ENCODE data around the gene UQCRH.

Gene UQCRH

DNA sequence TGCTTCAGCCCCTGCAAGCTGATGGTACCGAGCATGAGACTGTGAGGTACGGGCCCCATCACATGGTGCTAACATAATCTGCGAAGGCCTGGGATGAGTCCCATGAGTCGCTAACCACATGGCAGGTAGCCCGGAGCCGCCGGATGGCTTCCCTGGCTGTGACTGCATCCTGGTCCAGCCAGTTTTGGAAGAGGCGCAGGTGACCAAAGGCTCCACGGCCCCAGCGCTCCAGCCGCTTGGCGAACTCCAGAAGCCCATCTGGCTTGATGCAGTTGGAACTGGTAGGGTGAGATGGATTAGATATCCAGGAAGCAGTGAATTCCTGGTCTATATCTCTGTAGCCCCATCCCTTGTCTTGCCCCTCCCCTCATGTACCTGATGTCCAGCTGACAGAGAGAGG, 24.7 kb upstream of the UQCRH start:
- no peak overlapping the region for H3K27ac ChIP-seq (ENCODE audit: extremely low read depth, low read depth, low read length)
- no peaks in the 10 kb centered on the region for H3K4me1 ChIP-seq (ENCODE audit: control insufficient read depth, insufficient read depth, low read length)
- TF ChIP-seq, protein P1, sequence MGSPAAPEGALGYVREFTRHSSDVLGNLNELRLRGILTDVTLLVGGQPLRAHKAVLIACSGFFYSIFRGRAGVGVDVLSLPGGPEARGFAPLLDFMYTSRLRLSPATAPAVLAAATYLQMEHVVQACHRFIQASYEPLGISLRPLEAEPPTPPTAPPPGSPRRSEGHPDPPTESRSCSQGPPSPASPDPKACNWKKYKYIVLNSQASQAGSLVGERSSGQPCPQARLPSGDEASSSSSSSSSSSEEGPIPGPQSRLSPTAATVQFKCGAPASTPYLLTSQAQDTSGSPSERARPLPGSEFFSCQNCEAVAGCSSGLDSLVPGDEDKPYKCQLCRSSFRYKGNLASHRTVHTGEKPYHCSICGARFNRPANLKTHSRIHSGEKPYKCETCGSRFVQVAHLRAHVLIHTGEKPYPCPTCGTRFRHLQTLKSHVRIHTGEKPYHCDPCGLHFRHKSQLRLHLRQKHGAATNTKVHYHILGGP (tag by site-specific recombination; IDR thresholded peaks at IDR 0.05): no peak
- no peak for TF ChIP-seq HOXD13 (CRISPR knock-in tag; IDR thresholded peaks at IDR 0.05; ENCODE audit: borderline replicate concordance)
- peaks cover 31 to 100% of the 10 kb centered on the region in 2 experiments for H3K36me3 ChIP-seq (ENCODE audit: control insufficient read depth in 2 of 2, insufficient read depth in 1 of 2, low read length in 2 of 2)
- no peaks in the 10 kb centered on the region for H3K9me3 ChIP-seq (ENCODE audit: control insufficient read depth, insufficient read depth, low read depth, low read length)
- ChIA-PET POLR2A (no interaction called here), CTCF (no interaction called here)
- no peak overlapping the region for H3K4me3 ChIP-seq (ENCODE audit: low read depth, low read length)

DNA sequence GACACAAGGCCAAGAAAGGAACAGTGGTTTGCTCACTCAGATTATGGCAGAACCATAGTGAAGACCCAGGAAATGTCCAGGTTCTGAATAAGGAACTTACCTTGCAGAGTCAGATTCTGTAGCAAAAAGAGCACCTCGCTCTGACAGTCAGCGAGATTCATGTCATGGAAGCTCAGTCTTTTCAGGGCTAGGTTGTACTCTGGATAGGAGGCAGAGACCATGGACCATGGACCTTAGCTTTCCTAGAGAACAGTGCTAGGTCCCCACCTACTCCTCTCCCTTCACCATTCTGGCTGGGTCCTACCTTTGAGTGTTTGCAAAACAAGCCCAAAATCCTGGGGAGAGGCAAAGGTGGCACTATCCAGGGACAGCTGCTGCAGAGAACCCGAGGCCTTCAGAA, 23.4 kb upstream of the UQCRH start:
- Histone ChIP-seq H3K36me3 (ENCODE audit: control insufficient read depth in 2 of 2, insufficient read depth in 1 of 2, low read length in 2 of 2) (peaks cover 22 to 100% of the 10 kb centered on the region in 2 experiments; a peak in 2 of 3 replicates), H3K4me3 (ENCODE audit: low read depth, low read length) (no peak overlapping the region), H3K4me1 (ENCODE audit: control insufficient read depth, insufficient read depth, low read length) (no peaks in the 10 kb centered on the region), H3K27ac (ENCODE audit: extremely low read depth, low read depth, low read length) (no peak overlapping the region), H3K9me3 (ENCODE audit: control insufficient read depth, insufficient read depth, low read depth, low read length) (no peaks in the 10 kb centered on the region)
- ChIA-PET POLR2A (interaction anchor here (1.2 kb wide), 1 partner anchor 17 kb away, joined by 3 read pairs; no protein-coding TSS in a partner anchor), CTCF (no interaction called here)
- TF ChIP-seq YY2 (tag by site-specific recombination; IDR thresholded peaks at IDR 0.05) (no peak), ZNF335 (tag by site-specific recombination; conservative IDR thresholded peaks at IDR 0.05) (no peak), ZIC2 (tag by site-specific recombination; IDR thresholded peaks at IDR 0.05) (no peak), KLF10 (tag by site-specific recombination; IDR thresholded peaks at IDR 0.05) (no peak), ZFP3 (tag by site-specific recombination; IDR thresholded peaks at IDR 0.05; ENCODE audit: low read depth) (no peak), BCL11A (tag by site-specific recombination; IDR thresholded peaks at IDR 0.05; ENCODE audit: low read depth) (no peak), ZNF514 (tag by site-specific recombination; IDR thresholded peaks at IDR 0.05) (no peak), ZNF341 (tag by site-specific recombination; IDR thresholded peaks at IDR 0.05; ENCODE audit: low read depth) (no peak), ZNF311 (tag by site-specific recombination; IDR thresholded peaks at IDR 0.05; ENCODE audit: borderline replicate concordance) (no peak), ZNF521 (tag by site-specific recombination; IDR thresholded peaks at IDR 0.05) (no peak)
- TF ChIP-seq, protein P2, sequence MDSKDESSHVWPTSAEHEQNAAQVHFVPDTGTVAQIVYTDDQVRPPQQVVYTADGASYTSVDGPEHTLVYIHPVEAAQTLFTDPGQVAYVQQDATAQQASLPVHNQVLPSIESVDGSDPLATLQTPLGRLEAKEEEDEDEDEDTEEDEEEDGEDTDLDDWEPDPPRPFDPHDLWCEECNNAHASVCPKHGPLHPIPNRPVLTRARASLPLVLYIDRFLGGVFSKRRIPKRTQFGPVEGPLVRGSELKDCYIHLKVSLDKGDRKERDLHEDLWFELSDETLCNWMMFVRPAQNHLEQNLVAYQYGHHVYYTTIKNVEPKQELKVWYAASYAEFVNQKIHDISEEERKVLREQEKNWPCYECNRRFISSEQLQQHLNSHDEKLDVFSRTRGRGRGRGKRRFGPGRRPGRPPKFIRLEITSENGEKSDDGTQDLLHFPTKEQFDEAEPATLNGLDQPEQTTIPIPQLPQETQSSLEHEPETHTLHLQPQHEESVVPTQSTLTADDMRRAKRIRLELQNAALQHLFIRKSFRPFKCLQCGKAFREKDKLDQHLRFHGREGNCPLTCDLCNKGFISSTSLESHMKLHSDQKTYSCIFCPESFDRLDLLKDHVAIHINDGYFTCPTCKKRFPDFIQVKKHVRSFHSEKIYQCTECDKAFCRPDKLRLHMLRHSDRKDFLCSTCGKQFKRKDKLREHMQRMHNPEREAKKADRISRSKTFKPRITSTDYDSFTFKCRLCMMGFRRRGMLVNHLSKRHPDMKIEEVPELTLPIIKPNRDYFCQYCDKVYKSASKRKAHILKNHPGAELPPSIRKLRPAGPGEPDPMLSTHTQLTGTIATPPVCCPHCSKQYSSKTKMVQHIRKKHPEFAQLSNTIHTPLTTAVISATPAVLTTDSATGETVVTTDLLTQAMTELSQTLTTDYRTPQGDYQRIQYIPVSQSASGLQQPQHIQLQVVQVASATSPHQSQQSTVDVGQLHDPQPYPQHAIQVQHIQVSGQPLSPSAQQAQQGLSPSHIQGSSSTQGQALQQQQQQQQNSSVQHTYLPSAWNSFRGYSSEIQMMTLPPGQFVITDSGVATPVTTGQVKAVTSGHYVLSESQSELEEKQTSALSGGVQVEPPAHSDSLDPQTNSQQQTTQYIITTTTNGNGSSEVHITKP (tag by site-specific recombination; IDR thresholded peaks at IDR 0.05): no peak
- TF ChIP-seq, protein P3, sequence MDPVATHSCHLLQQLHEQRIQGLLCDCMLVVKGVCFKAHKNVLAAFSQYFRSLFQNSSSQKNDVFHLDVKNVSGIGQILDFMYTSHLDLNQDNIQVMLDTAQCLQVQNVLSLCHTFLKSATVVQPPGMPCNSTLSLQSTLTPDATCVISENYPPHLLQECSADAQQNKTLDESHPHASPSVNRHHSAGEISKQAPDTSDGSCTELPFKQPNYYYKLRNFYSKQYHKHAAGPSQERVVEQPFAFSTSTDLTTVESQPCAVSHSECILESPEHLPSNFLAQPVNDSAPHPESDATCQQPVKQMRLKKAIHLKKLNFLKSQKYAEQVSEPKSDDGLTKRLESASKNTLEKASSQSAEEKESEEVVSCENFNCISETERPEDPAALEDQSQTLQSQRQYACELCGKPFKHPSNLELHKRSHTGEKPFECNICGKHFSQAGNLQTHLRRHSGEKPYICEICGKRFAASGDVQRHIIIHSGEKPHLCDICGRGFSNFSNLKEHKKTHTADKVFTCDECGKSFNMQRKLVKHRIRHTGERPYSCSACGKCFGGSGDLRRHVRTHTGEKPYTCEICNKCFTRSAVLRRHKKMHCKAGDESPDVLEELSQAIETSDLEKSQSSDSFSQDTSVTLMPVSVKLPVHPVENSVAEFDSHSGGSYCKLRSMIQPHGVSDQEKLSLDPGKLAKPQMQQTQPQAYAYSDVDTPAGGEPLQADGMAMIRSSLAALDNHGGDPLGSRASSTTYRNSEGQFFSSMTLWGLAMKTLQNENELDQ (tag by site-specific recombination; IDR thresholded peaks at IDR 0.05; ENCODE audit: low read depth): no peak
- TF ChIP-seq, protein P4, sequence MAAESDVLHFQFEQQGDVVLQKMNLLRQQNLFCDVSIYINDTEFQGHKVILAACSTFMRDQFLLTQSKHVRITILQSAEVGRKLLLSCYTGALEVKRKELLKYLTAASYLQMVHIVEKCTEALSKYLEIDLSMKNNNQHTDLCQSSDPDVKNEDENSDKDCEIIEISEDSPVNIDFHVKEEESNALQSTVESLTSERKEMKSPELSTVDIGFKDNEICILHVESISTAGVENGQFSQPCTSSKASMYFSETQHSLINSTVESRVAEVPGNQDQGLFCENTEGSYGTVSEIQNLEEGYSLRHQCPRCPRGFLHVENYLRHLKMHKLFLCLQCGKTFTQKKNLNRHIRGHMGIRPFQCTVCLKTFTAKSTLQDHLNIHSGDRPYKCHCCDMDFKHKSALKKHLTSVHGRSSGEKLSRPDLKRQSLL (tag by site-specific recombination; IDR thresholded peaks at IDR 0.05): no peak
- TF ChIP-seq, protein P5, sequence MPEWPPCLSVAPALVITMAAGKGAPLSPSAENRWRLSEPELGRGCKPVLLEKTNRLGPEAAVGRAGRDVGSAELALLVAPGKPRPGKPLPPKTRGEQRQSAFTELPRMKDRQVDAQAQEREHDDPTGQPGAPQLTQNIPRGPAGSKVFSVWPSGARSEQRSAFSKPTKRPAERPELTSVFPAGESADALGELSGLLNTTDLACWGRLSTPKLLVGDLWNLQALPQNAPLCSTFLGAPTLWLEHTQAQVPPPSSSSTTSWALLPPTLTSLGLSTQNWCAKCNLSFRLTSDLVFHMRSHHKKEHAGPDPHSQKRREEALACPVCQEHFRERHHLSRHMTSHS (tag by site-specific recombination; IDR thresholded peaks at IDR 0.05): no peak
